ENCODE data around the gene UBE2G2.

Gene UBE2G2

DNA sequence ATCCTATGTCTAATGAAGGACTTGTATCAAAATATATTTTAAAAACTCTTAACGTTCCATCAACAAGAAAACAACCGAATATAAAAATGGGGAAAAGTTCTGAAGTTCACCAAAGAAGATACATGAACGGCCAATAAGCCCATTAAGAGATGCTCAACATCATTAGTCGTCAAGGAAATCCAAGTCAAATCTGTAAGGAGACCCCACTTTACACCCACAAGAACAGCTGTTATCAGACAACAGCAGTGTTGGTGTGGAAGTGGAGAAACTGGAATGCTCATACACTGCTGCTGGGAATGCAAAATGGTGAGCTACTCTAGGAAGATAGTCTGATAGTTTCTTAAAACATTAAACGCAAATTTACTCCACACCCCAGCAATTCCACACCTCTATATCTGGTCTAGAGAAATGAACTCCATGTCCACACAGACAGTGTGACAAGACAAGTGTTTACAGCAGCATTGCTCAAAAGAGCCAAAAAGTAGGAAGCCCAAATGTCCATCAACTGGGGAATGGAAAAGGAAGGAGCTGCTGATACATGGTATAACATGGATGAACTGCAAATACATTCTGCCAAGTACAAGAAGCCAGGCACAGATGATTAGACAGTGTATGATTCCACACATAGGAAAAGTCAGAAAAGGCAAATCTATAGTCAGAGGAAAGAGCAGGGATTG lies 18.5 kb downstream of the UBE2G2 start:
- TF ChIP-seq FOXP2 (optimal IDR thresholded peaks at IDR 0.05; ENCODE audit: borderline replicate concordance, extremely low read depth, extremely low read length, insufficient read depth) = no peak
- no peak for TF ChIP-seq SIN3A (IDR thresholded peaks at IDR 0.05; ENCODE audit: borderline replicate concordance, insufficient read depth, low read length)
- TF ChIP-seq TAF1 (IDR thresholded peaks at IDR 0.05; ENCODE audit: borderline replicate concordance, insufficient read depth, low read length) = no peak

DNA sequence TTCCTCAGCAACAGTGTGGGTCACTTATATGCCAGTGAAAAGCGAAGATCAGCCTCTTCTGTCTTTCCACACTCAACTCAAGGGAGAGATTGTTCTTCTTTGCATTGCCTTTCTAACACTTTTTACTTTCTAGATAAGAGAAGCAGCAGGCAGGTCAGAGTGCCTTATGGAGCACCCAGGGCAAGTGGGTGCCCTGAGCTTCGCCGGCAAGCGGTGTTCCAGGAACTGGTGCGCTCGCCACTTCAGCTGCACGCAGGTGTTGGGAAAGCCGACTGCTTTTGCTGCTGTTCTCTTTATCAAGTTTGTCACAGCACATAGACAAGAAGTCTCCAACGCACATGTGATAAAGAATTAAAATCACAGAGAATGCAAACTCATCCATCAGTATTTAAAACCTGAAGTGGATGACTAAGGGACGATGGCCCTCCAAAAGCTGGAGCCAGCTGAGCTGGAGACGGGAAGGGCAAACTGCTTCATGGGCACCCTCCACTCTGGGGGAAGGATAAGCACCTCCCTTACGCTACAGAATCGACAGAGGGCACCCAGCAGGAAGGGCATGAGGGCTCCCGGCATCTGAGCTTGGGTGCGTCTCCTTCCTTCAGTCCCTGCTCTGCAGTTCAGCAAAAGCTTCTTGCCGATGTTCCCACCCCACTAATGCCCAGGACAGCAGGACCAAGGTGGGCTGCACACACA lies 20.7 kb downstream of the UBE2G2 start:
- TF ChIP-seq, protein P1, sequence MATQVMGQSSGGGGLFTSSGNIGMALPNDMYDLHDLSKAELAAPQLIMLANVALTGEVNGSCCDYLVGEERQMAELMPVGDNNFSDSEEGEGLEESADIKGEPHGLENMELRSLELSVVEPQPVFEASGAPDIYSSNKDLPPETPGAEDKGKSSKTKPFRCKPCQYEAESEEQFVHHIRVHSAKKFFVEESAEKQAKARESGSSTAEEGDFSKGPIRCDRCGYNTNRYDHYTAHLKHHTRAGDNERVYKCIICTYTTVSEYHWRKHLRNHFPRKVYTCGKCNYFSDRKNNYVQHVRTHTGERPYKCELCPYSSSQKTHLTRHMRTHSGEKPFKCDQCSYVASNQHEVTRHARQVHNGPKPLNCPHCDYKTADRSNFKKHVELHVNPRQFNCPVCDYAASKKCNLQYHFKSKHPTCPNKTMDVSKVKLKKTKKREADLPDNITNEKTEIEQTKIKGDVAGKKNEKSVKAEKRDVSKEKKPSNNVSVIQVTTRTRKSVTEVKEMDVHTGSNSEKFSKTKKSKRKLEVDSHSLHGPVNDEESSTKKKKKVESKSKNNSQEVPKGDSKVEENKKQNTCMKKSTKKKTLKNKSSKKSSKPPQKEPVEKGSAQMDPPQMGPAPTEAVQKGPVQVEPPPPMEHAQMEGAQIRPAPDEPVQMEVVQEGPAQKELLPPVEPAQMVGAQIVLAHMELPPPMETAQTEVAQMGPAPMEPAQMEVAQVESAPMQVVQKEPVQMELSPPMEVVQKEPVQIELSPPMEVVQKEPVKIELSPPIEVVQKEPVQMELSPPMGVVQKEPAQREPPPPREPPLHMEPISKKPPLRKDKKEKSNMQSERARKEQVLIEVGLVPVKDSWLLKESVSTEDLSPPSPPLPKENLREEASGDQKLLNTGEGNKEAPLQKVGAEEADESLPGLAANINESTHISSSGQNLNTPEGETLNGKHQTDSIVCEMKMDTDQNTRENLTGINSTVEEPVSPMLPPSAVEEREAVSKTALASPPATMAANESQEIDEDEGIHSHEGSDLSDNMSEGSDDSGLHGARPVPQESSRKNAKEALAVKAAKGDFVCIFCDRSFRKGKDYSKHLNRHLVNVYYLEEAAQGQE (IDR thresholded peaks at IDR 0.05; ENCODE audit: insufficient read depth in 1 of 2, low read depth in 2 of 2, low read length in 2 of 2) = no peak
- TF ChIP-seq TAF1 (IDR thresholded peaks at IDR 0.05; ENCODE audit: borderline replicate concordance, insufficient read depth, low read length) (no peak), FOXP2 (optimal IDR thresholded peaks at IDR 0.05; ENCODE audit: borderline replicate concordance, extremely low read depth, extremely low read length, insufficient read depth) (no peak), POLR2AphosphoS5 (IDR thresholded peaks at IDR 0.05; ENCODE audit: low read depth, low read length) (no peak), SIN3A (IDR thresholded peaks at IDR 0.05; ENCODE audit: borderline replicate concordance, insufficient read depth, low read length) (no peak)

DNA sequence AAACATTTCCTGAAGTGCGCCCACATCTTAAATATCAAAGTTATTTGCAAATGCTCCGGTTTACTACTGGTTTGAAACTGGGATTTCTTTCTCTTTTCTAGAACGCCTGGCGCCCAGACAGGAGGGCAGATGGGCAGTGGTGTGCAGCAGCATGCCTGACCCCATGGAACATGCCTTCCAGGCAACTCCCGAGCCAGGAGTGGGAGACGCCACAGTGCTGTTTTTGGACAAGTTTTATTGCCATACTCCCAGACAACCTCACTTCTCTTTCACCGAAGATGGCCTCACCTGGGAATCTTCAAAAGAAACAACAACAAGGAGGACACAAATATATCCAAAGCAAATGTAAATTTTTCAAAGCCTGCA lies 21.5 kb downstream of the UBE2G2 start:
- TF ChIP-seq FOXP2 (optimal IDR thresholded peaks at IDR 0.05; ENCODE audit: borderline replicate concordance, extremely low read depth, extremely low read length, insufficient read depth) = no peak
- TF ChIP-seq SIN3A (IDR thresholded peaks at IDR 0.05; ENCODE audit: borderline replicate concordance, insufficient read depth, low read length) = no peak
- TF ChIP-seq, protein P1 (IDR thresholded peaks at IDR 0.05; ENCODE audit: insufficient read depth in 1 of 2, low read depth in 2 of 2, low read length in 2 of 2) = no peak
- TF ChIP-seq POLR2AphosphoS5 (IDR thresholded peaks at IDR 0.05; ENCODE audit: low read depth, low read length) = no peak
- no peak for TF ChIP-seq TAF1 (IDR thresholded peaks at IDR 0.05; ENCODE audit: borderline replicate concordance, insufficient read depth, low read length)

DNA sequence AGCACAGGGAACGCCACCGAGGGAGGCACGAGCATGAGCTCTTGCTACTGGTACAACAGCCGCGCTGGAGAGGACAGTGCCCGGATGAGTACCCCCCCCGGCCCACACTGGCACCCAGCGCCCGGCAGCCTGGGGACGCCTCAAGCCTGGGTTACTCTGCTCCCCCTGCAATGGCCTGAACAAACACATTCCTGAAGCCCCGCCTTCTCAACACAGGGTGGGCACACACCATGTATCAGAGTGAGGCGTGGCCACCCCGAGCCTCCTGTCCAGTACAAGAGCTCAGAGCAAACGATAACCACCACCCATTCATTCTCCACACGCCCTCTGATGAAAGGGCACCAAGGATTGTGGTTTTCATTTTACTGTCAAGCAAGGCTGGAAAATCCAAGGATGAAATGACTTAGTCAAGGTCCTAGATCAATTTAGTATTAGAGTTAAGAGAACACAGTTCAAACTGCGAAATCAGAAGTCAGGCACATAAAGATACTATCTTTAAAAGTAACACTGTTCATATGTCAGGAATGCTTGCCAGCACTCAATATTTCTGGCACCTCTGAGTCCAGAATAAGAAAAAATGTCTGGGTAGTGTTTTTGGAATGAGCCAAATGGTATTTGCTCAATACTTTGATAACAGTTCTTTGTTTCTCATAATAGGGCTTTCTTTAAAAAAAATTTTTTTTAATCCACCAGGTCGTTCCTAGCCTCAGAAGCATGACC lies 22.0 kb downstream of the UBE2G2 start:
- TF ChIP-seq POLR2AphosphoS5 (IDR thresholded peaks at IDR 0.05; ENCODE audit: low read depth, low read length) = no peak
- TF ChIP-seq TAF1 (IDR thresholded peaks at IDR 0.05; ENCODE audit: borderline replicate concordance, insufficient read depth, low read length) = no peak
- TF ChIP-seq FOXP2 (optimal IDR thresholded peaks at IDR 0.05; ENCODE audit: borderline replicate concordance, extremely low read depth, extremely low read length, insufficient read depth) = no peak
- TF ChIP-seq, protein P1 (IDR thresholded peaks at IDR 0.05; ENCODE audit: insufficient read depth in 1 of 2, low read depth in 2 of 2, low read length in 2 of 2) = no peak
- TF ChIP-seq SIN3A (IDR thresholded peaks at IDR 0.05; ENCODE audit: borderline replicate concordance, insufficient read depth, low read length) = no peak

DNA sequence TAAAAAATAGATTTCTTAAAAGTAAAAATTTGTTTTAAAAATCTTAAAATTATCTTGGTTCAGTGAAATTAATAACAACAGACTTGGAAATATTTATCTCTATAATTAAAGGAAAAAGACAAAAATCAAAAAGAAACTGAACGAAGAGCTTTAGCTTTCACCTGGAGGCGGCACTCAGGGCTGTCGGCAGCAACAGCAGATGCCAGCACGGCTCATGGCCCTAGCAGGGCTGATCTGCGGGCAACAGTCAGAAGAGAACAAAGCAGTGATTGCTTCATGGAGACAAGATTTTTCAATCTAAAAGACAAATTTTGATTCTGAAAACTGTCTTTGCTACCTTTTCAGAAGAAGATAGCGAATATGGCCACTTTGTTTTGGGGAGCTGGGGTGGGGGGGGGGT lies 22.6 kb downstream of the UBE2G2 start:
- TF ChIP-seq FOXP2 (optimal IDR thresholded peaks at IDR 0.05; ENCODE audit: borderline replicate concordance, extremely low read depth, extremely low read length, insufficient read depth) (no peak), SIN3A (IDR thresholded peaks at IDR 0.05; ENCODE audit: borderline replicate concordance, insufficient read depth, low read length) (no peak), POLR2AphosphoS5 (IDR thresholded peaks at IDR 0.05; ENCODE audit: low read depth, low read length) (no peak), TAF1 (IDR thresholded peaks at IDR 0.05; ENCODE audit: borderline replicate concordance, insufficient read depth, low read length) (no peak)
- TF ChIP-seq, protein P1 (IDR thresholded peaks at IDR 0.05; ENCODE audit: insufficient read depth in 1 of 2, low read depth in 2 of 2, low read length in 2 of 2) = no peak
